SHP77 (cell line): ENCODE results near the gene RPS26.
"Not testable (repeated sequence)": the region's sequence is repeated elsewhere in the genome, so short reads cannot be mapped to it uniquely, and the experiment has no call there.

Source experiments
- DNase-seq, 2 experiments: peaks; one replicate each; lab custom pipeline; 2025; lab: John Stamatoyannopoulos, UW

The RPS26 gene

DNA sequence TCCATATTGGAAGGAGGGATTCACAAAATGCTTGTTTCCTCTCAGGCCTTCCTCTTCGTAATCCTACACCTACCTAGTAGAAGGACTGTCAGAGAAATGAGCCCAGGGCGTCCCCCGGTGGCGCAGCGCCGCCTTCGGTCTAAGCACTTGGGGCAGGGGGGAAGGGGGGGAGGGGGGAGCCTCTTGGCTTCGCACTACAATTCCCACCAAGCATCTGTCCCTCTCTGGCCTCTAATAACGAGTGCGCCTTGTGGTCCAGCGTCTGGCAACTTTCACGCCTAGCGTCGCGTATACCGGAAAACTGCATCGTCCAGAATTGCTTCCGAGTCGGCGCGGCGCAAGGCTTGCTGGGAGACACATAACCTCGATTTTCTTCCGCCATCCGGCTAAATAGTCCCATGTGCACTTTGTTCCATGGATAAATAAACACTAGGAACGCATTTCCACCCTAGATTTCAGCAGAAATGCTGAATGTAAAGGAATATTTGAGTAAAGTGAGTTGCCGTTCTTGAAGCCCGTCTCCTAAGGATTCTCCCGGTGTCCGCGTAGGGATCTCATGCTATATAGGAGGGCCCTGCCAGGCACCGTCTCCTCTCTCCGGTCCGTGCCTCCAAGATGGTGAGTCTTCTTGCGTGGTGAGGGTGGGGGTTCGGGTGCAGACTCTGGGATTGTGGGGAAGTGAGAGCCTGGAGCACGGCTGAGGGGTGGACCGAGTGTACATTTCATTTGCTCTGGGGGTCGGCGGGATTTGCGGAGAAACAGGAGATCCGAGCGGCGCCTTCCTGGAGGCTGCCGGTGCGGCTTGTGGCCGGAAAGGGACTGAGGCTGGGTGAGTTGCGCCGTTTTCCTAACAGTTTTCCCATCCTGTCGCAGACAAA is at the start of gene RPS26:
TSS of gene RPS26 (plus strand) at position 367 of the 878 bp plus-strand sequence. CDS start at position 616, 249 bp downstream.
- DNase-seq: peak; percentile 98 to 99

DNA sequence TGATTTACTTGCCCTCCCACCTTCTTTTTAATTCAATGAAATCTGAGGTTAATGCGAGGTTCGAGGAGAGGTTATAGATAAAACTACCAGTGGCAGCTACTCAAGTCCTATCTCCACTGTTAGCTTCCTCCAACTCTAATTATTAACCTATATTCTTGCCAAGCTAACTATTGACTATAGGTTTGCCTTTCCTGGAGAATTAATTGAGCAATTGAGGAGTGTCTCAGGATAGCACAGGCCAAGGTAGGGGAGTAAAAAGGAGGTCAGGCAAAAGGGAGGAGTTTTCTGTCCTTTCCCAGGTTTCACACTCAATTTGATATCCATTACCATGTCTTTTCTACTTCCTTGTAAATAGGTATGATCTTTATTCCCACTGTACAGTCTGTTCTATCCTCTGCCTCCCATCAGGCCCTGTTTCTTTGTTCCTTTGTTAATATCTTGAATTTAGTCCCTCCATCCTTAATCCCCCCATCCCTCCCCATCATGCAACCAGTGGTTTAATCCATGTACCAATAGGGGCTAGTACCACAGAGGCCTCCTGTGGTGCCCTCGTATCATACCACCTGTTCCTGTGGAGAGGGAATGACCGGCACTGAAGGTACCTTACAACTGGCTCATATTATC is 48.4 kb upstream of the RPS26 start:
- no peak for DNase-seq

GRCh38 chr12:55995366-55995765 is 46.4 kb upstream of the RPS26 start:
- DNase-seq: no peak

- peak; percentile 51 for DNase-seq
Measured at GRCh38 chr12:55996201-55996714, 45.5 kb upstream of the RPS26 start.

GRCh38 chr12:55996715-55997534 is 44.8 kb upstream of the RPS26 start, which contains the start of gene SUOX:
SUOX (plus strand) TSS chr12:55997276; CDS start chr12:56002222, 4,946 bp downstream.
- peak; percentile 96 to 98 for DNase-seq

GRCh38 chr12:55997535-55997859 is 44.2 kb upstream of the RPS26 start:
- no peak for DNase-seq

DNA sequence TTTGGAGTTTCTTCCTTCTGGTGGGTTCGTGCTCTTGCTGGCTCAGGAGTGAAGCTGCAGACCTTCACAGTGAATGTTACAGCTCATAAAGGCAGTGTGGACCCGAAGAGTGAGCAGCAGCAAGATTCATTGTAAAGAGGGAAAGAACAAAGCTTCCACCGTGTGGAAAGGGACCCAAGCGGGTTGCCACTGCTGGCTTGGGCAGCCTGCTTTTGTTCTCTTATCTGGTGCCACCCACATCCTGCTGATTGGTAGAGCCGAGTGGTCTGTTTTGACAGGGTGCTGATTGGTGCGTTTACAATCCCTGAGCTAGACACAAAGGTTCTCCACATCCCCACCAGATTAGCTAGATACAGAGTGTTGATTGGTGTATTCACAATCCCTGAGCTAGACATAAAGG is 42.2 kb upstream of the RPS26 start:
- DNase-seq: peak; percentile 78 to 80

DNA sequence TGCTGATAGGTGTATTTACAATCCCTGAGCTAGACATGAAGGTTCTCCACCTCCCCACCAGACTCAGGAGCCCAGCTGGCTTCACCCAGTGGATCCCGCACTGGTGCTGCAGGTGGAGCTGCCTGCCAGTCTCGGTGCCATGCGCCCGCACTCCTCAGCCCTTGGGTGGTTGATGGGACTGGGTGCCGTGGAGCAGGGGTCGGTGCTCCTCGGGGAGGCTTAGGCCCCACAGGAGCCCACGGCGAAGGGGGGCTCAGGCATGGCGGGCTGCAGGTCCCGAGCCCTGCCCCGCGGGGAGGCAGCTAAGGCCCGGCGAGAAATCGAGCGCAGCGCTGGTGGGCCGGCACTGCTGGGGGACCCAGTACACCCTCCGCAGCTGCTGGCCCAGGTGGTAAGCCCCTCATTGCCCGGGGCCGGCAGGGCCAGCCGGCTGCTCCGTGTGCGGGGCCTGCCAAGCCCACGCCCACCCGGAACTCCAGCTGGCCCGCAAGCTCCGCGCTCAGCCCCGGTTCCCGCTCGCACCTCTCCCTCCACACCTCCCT is 41.6 kb upstream of the RPS26 start:
- DNase-seq: peak in 1 of 2 experiments; percentile 76

DNA sequence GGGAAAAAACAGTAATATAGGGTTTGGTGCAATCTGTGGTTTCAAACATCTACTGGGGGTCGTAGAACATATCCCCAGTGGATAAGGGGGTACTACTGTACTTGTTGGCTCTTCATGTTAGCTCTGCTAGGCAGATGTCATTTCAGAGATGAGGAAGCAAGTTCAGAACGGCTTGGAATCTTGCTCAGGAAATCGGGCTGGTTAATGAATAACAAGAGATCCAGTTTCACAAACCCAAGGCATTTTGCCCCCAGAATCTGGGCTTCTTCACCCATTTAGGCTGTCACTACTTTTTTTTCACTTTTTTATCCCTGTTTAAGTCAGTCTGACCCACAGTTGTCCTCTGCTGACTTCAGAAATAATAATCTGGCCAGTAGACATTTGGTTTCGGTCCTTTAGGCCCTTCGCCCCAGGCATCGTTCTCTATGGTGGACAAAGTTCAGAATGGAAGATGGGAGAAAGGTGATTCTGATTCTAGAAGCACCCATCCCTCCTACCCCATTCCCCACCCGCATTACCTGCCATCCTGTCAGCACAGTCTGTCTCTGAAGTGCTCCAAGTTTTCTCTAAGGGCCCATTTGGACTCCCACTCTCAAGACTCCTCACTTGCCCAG is 40.1 kb upstream of the RPS26 start:
- DNase-seq: no peak

GRCh38 chr12:56003376-56003775 is 38.3 kb upstream of the RPS26 start:
- not testable (repeated sequence) for DNase-seq

GRCh38 chr12:56004211-56004610 is 37.5 kb upstream of the RPS26 start:
- DNase-seq: no peak

DNA sequence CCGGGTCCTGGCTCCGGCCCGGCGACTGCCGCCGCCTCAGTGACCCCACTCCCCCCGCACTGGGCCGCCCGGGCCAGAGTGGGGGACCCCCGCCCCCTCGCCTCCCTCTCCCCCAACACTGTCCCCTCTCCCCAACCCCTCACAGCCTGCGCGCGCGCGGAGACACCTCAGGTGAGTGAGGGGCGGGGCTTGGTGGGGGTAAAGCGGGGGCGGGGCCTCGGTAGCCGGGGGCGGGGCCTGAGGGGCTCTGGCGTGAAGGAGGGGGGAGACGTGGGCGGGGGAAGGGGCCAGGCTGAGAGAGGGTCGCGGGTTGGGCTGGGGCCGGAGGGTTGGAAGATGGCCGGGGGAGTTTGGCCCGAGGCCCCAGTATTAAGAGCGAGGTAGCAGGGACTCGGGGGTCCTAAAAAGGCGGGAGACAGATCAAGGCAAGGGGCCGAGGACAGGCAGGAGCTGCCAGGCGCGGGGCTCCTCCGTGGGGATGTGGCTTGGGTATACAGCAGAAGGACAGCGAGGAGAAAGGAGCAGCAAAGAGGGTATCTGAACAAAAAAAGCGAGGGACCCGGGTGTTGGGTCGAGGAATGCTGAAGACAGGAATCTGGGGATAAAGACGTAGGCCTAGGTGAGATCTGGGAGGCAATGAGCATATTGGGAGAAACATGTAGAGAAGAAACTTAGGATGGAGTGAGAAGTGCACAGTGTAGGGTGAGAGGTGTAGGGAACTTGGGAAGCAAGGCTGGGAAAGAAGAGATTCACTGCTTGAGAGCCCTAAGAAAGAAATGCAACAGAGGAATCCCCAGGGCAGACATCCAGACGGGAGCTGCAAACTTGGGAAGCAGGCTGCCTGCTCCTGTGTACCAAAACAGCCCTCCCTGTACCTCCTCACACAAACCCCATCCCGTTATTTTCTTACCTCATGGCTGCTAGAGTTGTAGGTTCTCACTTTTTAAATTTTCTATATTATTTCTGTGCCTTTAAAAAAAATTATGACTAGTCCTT is 33.9 kb upstream of the RPS26 start:
- peak; percentile 17 to 46 for DNase-seq

- no peak for DNase-seq
Measured at GRCh38 chr12:56010111-56010570, 31.6 kb upstream of the RPS26 start.

DNA sequence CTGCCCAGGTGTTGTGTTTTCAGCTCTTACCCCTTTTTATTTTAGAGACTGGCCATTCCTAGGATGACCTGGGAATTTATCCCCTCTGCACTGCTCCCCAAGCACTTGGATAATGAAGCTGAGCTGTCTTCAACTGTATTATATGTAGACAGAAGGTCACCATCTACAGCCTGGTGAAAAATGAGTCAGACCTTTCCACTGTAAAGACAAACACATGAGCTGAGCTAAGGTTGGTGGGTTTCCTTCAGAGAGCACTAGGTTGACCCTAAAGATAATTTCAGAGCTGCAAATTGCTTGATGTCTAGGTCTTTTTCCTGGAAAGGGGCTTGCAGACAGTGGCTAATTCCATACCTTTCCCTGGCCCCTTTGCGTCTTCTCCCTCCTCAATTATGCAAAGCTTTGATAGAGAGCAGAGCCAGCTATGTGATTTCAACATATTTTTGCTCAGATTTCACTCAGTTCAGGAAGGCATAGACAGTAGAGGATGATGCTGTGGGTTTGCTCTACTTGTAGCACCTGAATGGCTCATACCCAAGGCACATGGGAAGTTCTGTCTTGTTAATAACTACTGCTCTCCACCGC is 30.1 kb upstream of the RPS26 start:
- no peak for DNase-seq

DNA sequence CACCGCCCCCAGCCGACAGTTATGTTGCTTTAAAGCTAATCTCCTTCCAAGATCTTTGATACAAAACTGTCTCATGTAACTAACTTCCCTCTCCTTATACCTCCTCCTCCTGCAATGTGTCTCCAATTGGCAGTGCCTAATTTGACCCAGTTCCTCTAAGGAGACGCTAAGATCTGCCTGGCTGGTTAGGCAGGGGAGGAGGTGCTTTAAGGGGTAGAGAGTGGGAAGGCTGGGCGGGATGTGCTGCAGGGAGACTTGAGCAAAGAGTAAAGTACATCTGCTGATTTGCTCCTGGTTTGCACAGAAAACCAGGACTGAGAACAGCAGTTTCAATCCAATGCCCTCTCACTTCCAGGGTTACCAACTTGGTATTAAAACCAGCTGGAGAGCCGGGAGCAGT is 28.2 kb upstream of the RPS26 start:
- no peak for DNase-seq

DNA sequence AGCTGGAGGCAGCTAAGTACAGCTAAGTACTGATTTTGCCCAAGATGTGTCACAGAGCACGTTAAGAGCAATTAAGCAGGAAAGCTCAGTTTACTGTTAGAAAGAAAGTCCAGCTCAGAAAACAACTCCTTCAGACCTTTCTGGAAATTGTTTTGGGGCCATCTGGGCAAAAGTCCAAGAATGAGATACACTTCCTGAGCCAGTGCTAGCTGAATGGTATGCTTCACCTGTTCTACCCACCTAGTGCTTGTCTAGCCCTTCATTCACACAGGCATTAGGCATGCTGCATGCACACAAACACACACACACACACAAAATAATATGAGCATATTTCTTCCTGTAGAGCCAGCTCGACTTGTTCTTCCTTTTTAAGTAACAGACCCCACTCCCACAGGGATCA is 27.5 kb upstream of the RPS26 start:
- DNase-seq: no peak

- no peak for DNase-seq
Measured at GRCh38 chr12:56017181-56017580, 24.5 kb upstream of the RPS26 start.

- no peak for DNase-seq
Measured at GRCh38 chr12:56018356-56018755, 23.4 kb upstream of the RPS26 start.

GRCh38 chr12:56020423-56021184 is 21.1 kb upstream of the RPS26 start, which contains the start of gene IKZF4:
IKZF4 (plus strand) TSS chr12:56021043; CDS start chr12:56021494, 451 bp downstream.
- peak in 1 of 2 experiments; percentile 14 for DNase-seq
